ENCODE data around the gene KCNA10. TPM values are rescaled to one million over a fixed set of nuclear protein-coding genes. Genes with fewer than 3 reads are reported as not detected.

Gene KCNA10
- total RNA-seq, 1 experiment from 2014 or later: not detected

DNA sequence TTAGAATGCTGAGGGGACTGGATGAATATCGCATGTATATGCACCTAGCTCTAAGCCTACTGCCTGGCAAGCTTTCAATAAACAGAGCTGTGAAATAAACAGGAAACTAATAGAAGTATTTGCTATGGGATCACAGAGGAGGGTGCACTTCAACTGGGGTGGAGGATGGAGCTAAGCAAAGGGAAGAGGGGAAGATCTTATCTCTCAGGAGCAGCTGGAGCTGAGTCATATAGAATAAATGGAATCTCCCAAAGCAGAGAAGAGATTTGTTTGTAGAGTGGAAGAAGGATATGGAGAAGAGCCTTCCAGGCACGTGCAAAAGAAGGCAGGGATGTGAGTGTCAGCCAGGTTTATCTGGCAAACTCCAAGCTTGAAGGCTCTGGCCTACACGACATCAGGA lies 17.0 kb upstream of the KCNA10 start (continued):
- TF ChIP-seq ZNF396 (CRISPR knock-in tag; IDR thresholded peaks at IDR 0.05; ENCODE audit: borderline replicate concordance) (no peak), FOXP4 (CRISPR knock-in tag; IDR thresholded peaks at IDR 0.05) (no peak), ATF3 (CRISPR knock-in tag; conservative IDR thresholded peaks at IDR 0.05) (no peak), ARID4B (CRISPR knock-in tag; IDR thresholded peaks at IDR 0.05; ENCODE audit: borderline replicate concordance) (no peak), RELA (CRISPR knock-in tag; IDR thresholded peaks at IDR 0.05; ENCODE audit: borderline replicate concordance) (no peak), RORB (CRISPR knock-in tag; IDR thresholded peaks at IDR 0.05) (no peak)

- Mint-ChIP-seq H3K27me3 (ENCODE audit: low read depth) (peaks cover 11% of the 10 kb centered on the region), H3K4me1 (no peaks in the 10 kb centered on the region), H3K9me3 (no peaks in the 10 kb centered on the region), H3K27ac (no peak overlapping the region), H3K36me3 (no peaks in the 10 kb centered on the region), H3K4me3 (no peak overlapping the region)
- POLR2A ChIA-PET: interaction anchor here (0.6 to 0.7 kb wide), 2 partner anchors 28 to 147 kb away, joined by 3 read pairs; no protein-coding TSS in a partner anchor
- ATAC-seq (no peak), DNase-seq (ENCODE audit: low spot score) (no peak)
- CTCF ChIA-PET: interaction anchor here (1.0 to 2.5 kb wide), 4 partner anchors 9 to 86 kb away, joined by 4 to 11 read pairs (median 6); no protein-coding TSS in a partner anchor
- TF ChIP-seq ZMAT4 (CRISPR knock-in tag; IDR thresholded peaks at IDR 0.05) (no peak), FOXJ3 (CRISPR knock-in tag; IDR thresholded peaks at IDR 0.05; ENCODE audit: borderline replicate concordance) (no peak), CREM (CRISPR knock-in tag; IDR thresholded peaks at IDR 0.05) (no peak), FOXP4 (CRISPR knock-in tag; IDR thresholded peaks at IDR 0.05) (no peak), SP1 (CRISPR knock-in tag; conservative IDR thresholded peaks at IDR 0.05) (no peak), ZNF671 (CRISPR knock-in tag; IDR thresholded peaks at IDR 0.05) (no peak), HMGXB4 (CRISPR knock-in tag; IDR thresholded peaks at IDR 0.05) (no peak), RORB (CRISPR knock-in tag; IDR thresholded peaks at IDR 0.05) (no peak), CBFB (CRISPR knock-in tag; IDR thresholded peaks at IDR 0.05; ENCODE audit: low read depth) (no peak), E2F1 (CRISPR knock-in tag; IDR thresholded peaks at IDR 0.05) (no peak), NFE2L1 (CRISPR knock-in tag; IDR thresholded peaks at IDR 0.05) (no peak), ZNF416 (CRISPR knock-in tag; IDR thresholded peaks at IDR 0.05) (no peak), TEAD1 (CRISPR knock-in tag; IDR thresholded peaks at IDR 0.05) (no peak), ESRRA (CRISPR knock-in tag; IDR thresholded peaks at IDR 0.05; ENCODE audit: borderline replicate concordance) (no peak), ZNF317 (CRISPR knock-in tag; IDR thresholded peaks at IDR 0.05; ENCODE audit: borderline replicate concordance, low read depth) (no peak), OVOL2 (CRISPR knock-in tag; IDR thresholded peaks at IDR 0.05; ENCODE audit: borderline replicate concordance) (no peak)
- TF ChIP-seq, protein P1, sequence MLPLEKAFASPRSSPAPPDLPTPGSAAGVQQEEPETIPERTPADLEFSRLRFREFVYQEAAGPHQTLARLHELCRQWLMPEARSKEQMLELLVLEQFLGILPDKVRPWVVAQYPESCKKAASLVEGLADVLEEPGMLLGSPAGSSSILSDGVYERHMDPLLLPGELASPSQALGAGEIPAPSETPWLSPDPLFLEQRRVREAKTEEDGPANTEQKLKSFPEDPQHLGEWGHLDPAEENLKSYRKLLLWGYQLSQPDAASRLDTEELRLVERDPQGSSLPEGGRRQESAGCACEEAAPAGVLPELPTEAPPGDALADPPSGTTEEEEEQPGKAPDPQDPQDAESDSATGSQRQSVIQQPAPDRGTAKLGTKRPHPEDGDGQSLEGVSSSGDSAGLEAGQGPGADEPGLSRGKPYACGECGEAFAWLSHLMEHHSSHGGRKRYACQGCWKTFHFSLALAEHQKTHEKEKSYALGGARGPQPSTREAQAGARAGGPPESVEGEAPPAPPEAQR (CRISPR knock-in tag; IDR thresholded peaks at IDR 0.05): no peak
- TF ChIP-seq, protein P2, sequence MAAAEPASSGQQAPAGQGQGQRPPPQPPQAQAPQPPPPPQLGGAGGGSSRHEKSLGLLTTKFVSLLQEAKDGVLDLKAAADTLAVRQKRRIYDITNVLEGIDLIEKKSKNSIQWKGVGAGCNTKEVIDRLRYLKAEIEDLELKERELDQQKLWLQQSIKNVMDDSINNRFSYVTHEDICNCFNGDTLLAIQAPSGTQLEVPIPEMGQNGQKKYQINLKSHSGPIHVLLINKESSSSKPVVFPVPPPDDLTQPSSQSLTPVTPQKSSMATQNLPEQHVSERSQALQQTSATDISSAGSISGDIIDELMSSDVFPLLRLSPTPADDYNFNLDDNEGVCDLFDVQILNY (CRISPR knock-in tag; IDR thresholded peaks at IDR 0.05): no peak
These were observed 14.3 kb upstream of the KCNA10 start for GRCh38 chr1:110533230-110533629.

All from WTC11 (cell line).